K562 (cell line): Measurements from ENCODE around the gene MYO1A.

Experiments used
- EP300 ChIP-seq: IDR thresholded peaks from 2 replicates; pipeline ENCODE4 v1.6.1; 2012; ENCODE audit warnings: low read length, improper control_type of control experiment
- FOXA3 ChIP-seq, 2 experiments: fragments of 450-650 bp in 1 of 2; sonication (generic) in 1 of 2; formaldehyde crosslinking; IDR thresholded peaks in 1 of 2; conservative IDR thresholded peaks in 1 of 2; 2 replicates each; pipeline versions ENCODE4 v1.4.0 to v1.8.0; 2020 to 2022; ENCODE audit warnings: mild to moderate bottlenecking in 2 of 2, missing genetic modification reagents in 1 of 2
- JUND ChIP-seq, 2 experiments: IDR thresholded peaks; 2 replicates in 1 of 2; 3 replicates in 1 of 2; pipeline ENCODE4 v1.6.1; 2011; ENCODE audit warnings: borderline replicate concordance in 2 of 2, low read depth in 2 of 2, low read length in 2 of 2, improper control_type of control experiment in 1 of 2, missing biosample characterization in 1 of 2, missing genetic modification characterization in 1 of 2, missing genetic modification reagents in 1 of 2
- NCOA1 ChIP-seq: fragments of 450-650 bp; IDR thresholded peaks from 2 replicates; pipeline ENCODE4 v1.6.1; 2016; ENCODE audit warnings: low read depth
- NFIC ChIP-seq: fragments of 450-650 bp; IDR thresholded peaks from 2 replicates; pipeline ENCODE4 v1.6.1; 2017; ENCODE audit warnings: mild to moderate bottlenecking, inconsistent platforms

DNA sequence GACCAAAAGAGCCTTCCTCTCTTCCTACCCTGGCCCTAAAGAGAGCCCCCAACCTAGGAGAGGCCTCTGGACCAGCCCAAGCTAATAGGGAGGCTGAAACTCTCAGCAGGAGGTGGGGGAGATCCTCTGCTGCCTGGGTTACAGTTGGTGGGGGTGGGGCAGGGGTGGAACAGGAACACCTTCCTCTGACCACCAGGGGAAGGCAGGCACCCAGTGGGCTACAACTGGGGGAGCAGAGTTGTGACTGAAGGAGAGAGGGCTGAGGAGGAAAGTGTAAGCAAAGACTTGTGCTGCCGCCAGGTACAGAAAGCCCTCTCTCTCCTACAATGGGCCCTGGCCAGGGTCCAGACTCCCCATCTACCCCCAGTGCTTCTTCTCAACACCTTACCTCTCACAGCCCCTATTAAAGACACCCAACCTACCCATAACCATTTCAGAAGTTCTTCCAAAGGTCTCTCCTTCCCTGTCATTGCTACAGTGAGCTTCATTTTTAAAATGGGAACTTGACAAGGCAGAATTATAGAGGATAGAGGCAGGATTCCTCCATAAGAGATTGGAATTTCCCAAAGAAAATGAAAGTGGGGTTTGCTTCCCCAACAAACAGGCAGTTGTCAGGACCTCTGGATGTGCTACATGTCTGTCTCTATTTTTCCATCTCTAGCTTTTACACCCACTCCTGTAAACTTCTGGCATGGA is 1.4 kb downstream of the MYO1A start:
- TF ChIP-seq NCOA1: no peak
- TF ChIP-seq FOXA3 (CRISPR knock-in tag; conservative IDR thresholded peaks at IDR 0.05 in 1 of 2, IDR thresholded peaks at IDR 0.05 in 1 of 2): no peak
- TF ChIP-seq JUND (IDR thresholded peaks at IDR 0.05; ENCODE audit: borderline replicate concordance, low read depth, low read length): no peak
- TF ChIP-seq JUND (tag; IDR thresholded peaks at IDR 0.05; ENCODE audit: borderline replicate concordance, low read depth, low read length): no peak
- no peak for TF ChIP-seq NFIC
- TF ChIP-seq EP300: no peak
